Measurements from ENCODE around the gene TROAP. TPM values are rescaled to one million over a fixed set of nuclear protein-coding genes. Genes with fewer than 3 reads are reported as not detected.

TROAP gene
- total RNA-seq, 1 donor from 2014 or later = 66.3 TPM

- Mint-ChIP-seq H3K36me3 (peaks cover 7% of the 10 kb centered on the region), H3K27ac (peak within 1 kb of the TSS; percentile 85), H3K9me3 (no peaks in the 10 kb centered on the region), H3K4me3 (peak within 1 kb of the TSS; percentile 95), H3K4me1 (ENCODE audit: unreplicated experiment) (peaks cover 20% of the 10 kb centered on the region), H3K27me3 (no peaks in the 10 kb centered on the region)
- no peak for DNase-seq (ENCODE audit: extremely low spot score, unreplicated experiment)
- no peak for TF ChIP-seq CTCF (conservative IDR thresholded peaks at IDR 0.05)
Observed at GRCh38 chr12:49367381-49368239, 44.6 kb downstream of the TROAP start, which contains the start of gene SPATS2. Gene SPATS2 (plus strand): TSS chr12:49367462. CDS start chr12:49461013, 93,551 bp downstream.

- no peaks in the 10 kb centered on the region for H3K9me3 Mint-ChIP-seq
- H3K4me3 Mint-ChIP-seq = peak overlapping the region; percentile 95
- no peak for DNase-seq (ENCODE audit: extremely low spot score, unreplicated experiment)
- H3K27ac Mint-ChIP-seq = peak overlapping the region; percentile 85
- TF ChIP-seq CTCF (conservative IDR thresholded peaks at IDR 0.05) = no peak
- peaks cover 20% of the 10 kb centered on the region for H3K4me1 Mint-ChIP-seq (ENCODE audit: unreplicated experiment)
- no peaks in the 10 kb centered on the region for H3K27me3 Mint-ChIP-seq
- peaks cover 10% of the 10 kb centered on the region for H3K36me3 Mint-ChIP-seq
Observed at GRCh38 chr12:49368240-49368600, 45.2 kb downstream of the TROAP start.

- Mint-ChIP-seq H3K9me3 (no peaks in the 10 kb centered on the region), H3K4me3 (peak overlapping the region; percentile 81), H3K27ac (peak overlapping the region; percentile 2), H3K27me3 (no peaks in the 10 kb centered on the region), H3K4me1 (ENCODE audit: unreplicated experiment) (peaks cover 20% of the 10 kb centered on the region), H3K36me3 (peaks cover 10% of the 10 kb centered on the region)
- TF ChIP-seq CTCF (conservative IDR thresholded peaks at IDR 0.05) = peak; percentile 68
- DNase-seq (ENCODE audit: extremely low spot score, unreplicated experiment) = peak; percentile 49
Observed at GRCh38 chr12:49369411-49370145, 46.5 kb downstream of the TROAP start.

GRCh38 chr12:49370539-49370938, 47.5 kb downstream of the TROAP start:
- no peaks in the 10 kb centered on the region for H3K9me3 Mint-ChIP-seq
- peaks cover 20% of the 10 kb centered on the region for H3K4me1 Mint-ChIP-seq (ENCODE audit: unreplicated experiment)
- TF ChIP-seq CTCF (conservative IDR thresholded peaks at IDR 0.05) = no peak
- no peaks in the 10 kb centered on the region for H3K27me3 Mint-ChIP-seq
- peak; percentile 42 for DNase-seq (ENCODE audit: extremely low spot score, unreplicated experiment)
- peaks cover 10% of the 10 kb centered on the region for H3K36me3 Mint-ChIP-seq
- H3K27ac Mint-ChIP-seq = no peak overlapping the region
- H3K4me3 Mint-ChIP-seq = no peak overlapping the region

GRCh38 chr12:49375406-49375805, 52.4 kb downstream of the TROAP start:
- H3K27me3 Mint-ChIP-seq = no peaks in the 10 kb centered on the region
- TF ChIP-seq CTCF (conservative IDR thresholded peaks at IDR 0.05) = no peak
- no peaks in the 10 kb centered on the region for H3K4me1 Mint-ChIP-seq (ENCODE audit: unreplicated experiment)
- H3K36me3 Mint-ChIP-seq = peaks cover 10% of the 10 kb centered on the region
- no peak for DNase-seq (ENCODE audit: extremely low spot score, unreplicated experiment)
- peaks cover 4% of the 10 kb centered on the region for H3K9me3 Mint-ChIP-seq
- no peak overlapping the region for H3K4me3 Mint-ChIP-seq
- H3K27ac Mint-ChIP-seq = no peak overlapping the region
